Keratinocyte (primary cell): ENCODE measurements around the gene SEC14L3. TPM values are rescaled to one million over a fixed set of nuclear protein-coding genes. Genes with fewer than 3 reads are reported as not detected.

Source experiments
- DNase-seq: peaks from one replicate; pipeline ENCODE4 v3.0.0-alpha.2; 2011; ENCODE audit warnings: low read depth, missing footprints, low spot score
- FAIRE-seq: peaks from 2 replicates; lab custom pipeline; 2011; peaks lifted over from hg19 to GRCh38; lab: Jason Lieb, UNC
- H2AFZ ChIP-seq: 2 replicates; pipeline ENCODE4 v1.6.0; 2012; ENCODE audit warnings: low read length, control low read depth, inconsistent platforms; ENCODE audit not compliant: control insufficient read depth
- H3K27ac ChIP-seq: 2 replicates; pipeline ENCODE4 v1.5.1; 2011; ENCODE audit warnings: low read length; ENCODE audit not compliant: control insufficient read depth, insufficient read depth
- H3K27me3 ChIP-seq: 3 replicates; pipeline ENCODE4 v1.6.0; 2011; ENCODE audit warnings: low read length; ENCODE audit not compliant: control insufficient read depth, insufficient read depth; ENCODE audit errors: extremely low read depth
- H3K36me3 ChIP-seq, 2 experiments: 2 replicates in 1 of 2; 3 replicates in 1 of 2; pipeline ENCODE4 v1.5.1; 2011; ENCODE audit warnings: low read length in 2 of 2, mild to moderate bottlenecking in 1 of 2; ENCODE audit not compliant: control insufficient read depth in 2 of 2, insufficient read depth in 2 of 2; ENCODE audit errors: extremely low read depth in 1 of 2
- H3K4me1 ChIP-seq: 3 replicates; pipeline ENCODE4 v1.5.1; 2011; ENCODE audit warnings: low read length; ENCODE audit not compliant: control insufficient read depth, insufficient read depth; ENCODE audit errors: extremely low read depth
- H3K4me2 ChIP-seq: 3 replicates; pipeline ENCODE4 v1.6.0; 2011; ENCODE audit warnings: low read depth, low read length; ENCODE audit not compliant: control insufficient read depth, insufficient read depth; ENCODE audit errors: extremely low read depth
- H3K4me3 ChIP-seq, 3 experiments: fragments of 200-600 bp in 1 of 3; sonication (generic) in 1 of 3; 2 replicates in 2 of 3; 3 replicates in 1 of 3; pipeline ENCODE4 v1.5.1; 2011 to 2016; ENCODE audit warnings: low read length in 3 of 3, mild to moderate bottlenecking in 3 of 3, control low read depth in 2 of 3, inconsistent platforms in 1 of 3, low read depth in 1 of 3, mixed read lengths in 1 of 3, mixed run types in 1 of 3, moderate library complexity in 1 of 3; ENCODE audit not compliant: control insufficient read depth in 2 of 3, insufficient read depth in 2 of 3; ENCODE audit errors: extremely low read depth in 1 of 3
- H3K79me2 ChIP-seq: 2 replicates; pipeline ENCODE4 v1.6.0; 2012; ENCODE audit warnings: low read length; ENCODE audit not compliant: control insufficient read depth, insufficient read depth
- H3K9ac ChIP-seq: 3 replicates; pipeline ENCODE4 v1.6.0; 2011; ENCODE audit warnings: low read length; ENCODE audit not compliant: control insufficient read depth, insufficient read depth; ENCODE audit errors: extremely low read depth
- H3K9me1 ChIP-seq: 3 replicates; pipeline ENCODE4 v1.6.0; 2011; ENCODE audit warnings: low read length; ENCODE audit not compliant: control insufficient read depth, insufficient read depth; ENCODE audit errors: extremely low read depth
- H3K9me3 ChIP-seq: 2 replicates; pipeline ENCODE4 v1.5.1; 2012; ENCODE audit warnings: low read depth, low read length; ENCODE audit not compliant: control insufficient read depth
- H4K20me1 ChIP-seq: 3 replicates; pipeline ENCODE4 v1.6.0; 2011; ENCODE audit warnings: low read length; ENCODE audit not compliant: control insufficient read depth, insufficient read depth; ENCODE audit errors: extremely low read depth
- CTCF ChIP-seq, 3 experiments: IDR thresholded peaks in 1 of 3; conservative IDR thresholded peaks in 1 of 3; optimal IDR thresholded peaks in 1 of 3; 2 replicates in 2 of 3; 3 replicates in 1 of 3; pipeline versions ENCODE3 to v1.5.1; 2011; ENCODE audit warnings: low read length in 3 of 3, mild to moderate bottlenecking in 3 of 3, moderate library complexity in 2 of 3, control low read depth in 1 of 3, inconsistent platforms in 1 of 3; ENCODE audit not compliant: insufficient read depth in 2 of 3; ENCODE audit errors: extremely low read depth in 1 of 3
- EZH2 ChIP-seq: IDR thresholded peaks from one replicate; pipeline ENCODE4 v1.6.1; 2012; ENCODE audit warnings: inconsistent platforms, mild to moderate bottlenecking, low read length, moderate library complexity
- dilution Hi-C: fragments of 300-500 bp; cut with MboI; formaldehyde crosslinking; loops from one replicate; pipeline ENCODE4 v1.7.0; 2020; ENCODE audit warnings: low sequenced_read_pairs; ENCODE audit not compliant: extremely low pct_ligation_motif_present
- polyA plus RNA-seq, 5 experiments: library from polyadenylated mRNA; depleted of rRNA in 3 of 5; stranded (reverse) in 3 of 5; stranded (forward) in 1 of 5; unstranded in 1 of 5; fragments of >200 nt; gene quantifications; 1 replicate in 1 of 5; 2 replicates in 3 of 5; 3 replicates in 1 of 5; pipeline versions ENCODE4 v1.2.1 to v1.2.3, GENCODE V29; 2011 to 2012; ENCODE audit warnings: missing spikeins in 2 of 5, low read depth in 1 of 5, low replicate concordance in 1 of 5

The SEC14L3 gene
- polyA plus RNA-seq, 1 donor (not counting 4 experiments of a cell fraction or from before 2014, with no cell fraction given), result not detected

GRCh38 chr22:30492144-30492543 lies 20.3 kb upstream of the SEC14L3 start:
- no peak for TF ChIP-seq EZH2
- no peak for TF ChIP-seq CTCF (optimal IDR thresholded peaks at IDR 0.05 in 1 of 3, IDR thresholded peaks at IDR 0.05 in 1 of 3, conservative IDR thresholded peaks at IDR 0.05 in 1 of 3; ENCODE audit: extremely low read depth in 1 of 3, insufficient read depth in 2 of 3, low read length in 3 of 3)
- FAIRE-seq, result no peak
- dilution Hi-C loops, result no loop called here

GRCh38 chr22:30491381-30491780 lies 19.6 kb upstream of the SEC14L3 start:
- Histone ChIP-seq H2AFZ (no peak overlapping the region), H3K4me2 (no peak overlapping the region), H3K79me2 (no peaks in the 10 kb centered on the region), H3K27ac (no peak overlapping the region), H3K9me3 (no peaks in the 10 kb centered on the region), H3K36me3 (no peaks in the 10 kb centered on the region), H4K20me1 (no peaks in the 10 kb centered on the region), H3K4me1 (no peaks in the 10 kb centered on the region), H3K27me3 (peaks cover 10% of the 10 kb centered on the region), H3K9me1 (no peaks in the 10 kb centered on the region), H3K9ac (no peak overlapping the region), H3K4me3 (no peak overlapping the region)
- no peak for TF ChIP-seq EZH2
- TF ChIP-seq CTCF (optimal IDR thresholded peaks at IDR 0.05 in 1 of 3, IDR thresholded peaks at IDR 0.05 in 1 of 3, conservative IDR thresholded peaks at IDR 0.05 in 1 of 3; ENCODE audit: extremely low read depth in 1 of 3, insufficient read depth in 2 of 3, low read length in 3 of 3), result no peak
- FAIRE-seq (no peak), DNase-seq (no peak)
- dilution Hi-C loops, result no loop called here

More at GRCh38 chr22:30492144-30492543, 20.3 kb upstream of the SEC14L3 start:
- Histone ChIP-seq H3K4me2 (no peak overlapping the region), H3K27ac (no peak overlapping the region), H3K9me3 (no peaks in the 10 kb centered on the region), H3K36me3 (no peaks in the 10 kb centered on the region), H3K27me3 (peaks cover 10% of the 10 kb centered on the region), H3K9me1 (no peaks in the 10 kb centered on the region), H2AFZ (no peak overlapping the region), H4K20me1 (no peaks in the 10 kb centered on the region), H3K4me1 (no peaks in the 10 kb centered on the region), H3K79me2 (no peaks in the 10 kb centered on the region), H3K4me3 (no peak overlapping the region), H3K9ac (no peak overlapping the region)
- no peak for DNase-seq
